ENCODE results near the gene ZNF384. TPM values are rescaled to one million over a fixed set of nuclear protein-coding genes. Genes with fewer than 3 reads are reported as not detected.
"Not testable (repeated sequence)": the region's sequence is repeated elsewhere in the genome, so short reads cannot be mapped to it uniquely, and the experiment has no call there.

ZNF384 gene
- polyA plus RNA-seq, 1 experiment = 57.0 TPM

- no peak overlapping the region for H3K4me3 ChIP-seq (ENCODE audit: low read depth, low read length)
- POLR2A ChIA-PET = interaction anchor here (1.2 kb wide), 1 partner anchor 33 kb away, joined by 4 read pairs; the partner anchor contains the start of gene ZNF384
- no peaks in the 10 kb centered on the region for H3K27me3 ChIP-seq (ENCODE audit: control insufficient read depth, insufficient read depth, low read length)
- no peaks in the 10 kb centered on the region for H3K36me3 ChIP-seq (ENCODE audit: control insufficient read depth, insufficient read depth, low read length)
- CTCF ChIA-PET = interaction anchor here (0.6 to 2.0 kb wide), 6 partner anchors 8 to 43 kb away, joined by 3 to 16 read pairs (median 4); partner anchors contain the start of genes MLF2 and ZNF384
- TF ChIP-seq CTCF (IDR thresholded peaks at IDR 0.05; ENCODE audit: insufficient read depth, low read depth, low read length) = no peak
- no peak for DNase-seq (ENCODE audit: low read depth)
Observed at GRCh38 chr12:6722863-6723262, 33.7 kb upstream of the ZNF384 start.

DNA sequence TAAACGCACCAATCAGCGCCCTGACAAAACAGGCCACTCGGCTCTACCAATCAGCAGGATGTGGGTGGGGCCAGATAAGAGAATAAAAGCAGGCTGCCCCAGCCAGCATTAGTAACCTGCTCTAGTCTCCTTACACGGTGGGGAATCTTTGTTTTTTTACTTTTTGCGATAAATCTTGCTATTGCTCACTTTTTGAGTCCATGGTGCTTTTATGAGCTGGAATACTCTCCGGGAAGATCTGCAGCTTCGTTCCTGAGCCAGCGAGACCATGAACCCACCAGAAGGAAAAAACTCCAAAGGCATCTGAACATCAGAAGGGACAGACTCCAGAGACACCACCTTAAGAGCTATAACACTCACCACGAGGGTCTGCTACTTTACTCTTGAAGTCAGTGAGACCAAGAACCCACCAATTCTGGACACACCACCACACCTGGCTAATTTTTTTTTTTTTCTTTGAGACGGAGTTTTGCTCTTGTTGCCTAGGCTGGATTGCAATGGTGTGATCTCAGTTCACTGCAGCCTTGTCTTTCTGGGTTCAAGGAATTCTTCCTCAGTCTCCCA lies 27.8 kb upstream of the ZNF384 start:
- no peaks in the 10 kb centered on the region for H3K36me3 ChIP-seq (ENCODE audit: control insufficient read depth, insufficient read depth, low read length)
- H3K27me3 ChIP-seq (ENCODE audit: control insufficient read depth, insufficient read depth, low read length) = no peaks in the 10 kb centered on the region
- H3K4me3 ChIP-seq (ENCODE audit: low read depth, low read length) = no peak overlapping the region
- CTCF ChIA-PET = no interaction called here
- POLR2A ChIA-PET = no interaction called here
- DNase-seq (ENCODE audit: low read depth) = no peak
- TF ChIP-seq CTCF (IDR thresholded peaks at IDR 0.05; ENCODE audit: insufficient read depth, low read depth, low read length) = no peak

DNA sequence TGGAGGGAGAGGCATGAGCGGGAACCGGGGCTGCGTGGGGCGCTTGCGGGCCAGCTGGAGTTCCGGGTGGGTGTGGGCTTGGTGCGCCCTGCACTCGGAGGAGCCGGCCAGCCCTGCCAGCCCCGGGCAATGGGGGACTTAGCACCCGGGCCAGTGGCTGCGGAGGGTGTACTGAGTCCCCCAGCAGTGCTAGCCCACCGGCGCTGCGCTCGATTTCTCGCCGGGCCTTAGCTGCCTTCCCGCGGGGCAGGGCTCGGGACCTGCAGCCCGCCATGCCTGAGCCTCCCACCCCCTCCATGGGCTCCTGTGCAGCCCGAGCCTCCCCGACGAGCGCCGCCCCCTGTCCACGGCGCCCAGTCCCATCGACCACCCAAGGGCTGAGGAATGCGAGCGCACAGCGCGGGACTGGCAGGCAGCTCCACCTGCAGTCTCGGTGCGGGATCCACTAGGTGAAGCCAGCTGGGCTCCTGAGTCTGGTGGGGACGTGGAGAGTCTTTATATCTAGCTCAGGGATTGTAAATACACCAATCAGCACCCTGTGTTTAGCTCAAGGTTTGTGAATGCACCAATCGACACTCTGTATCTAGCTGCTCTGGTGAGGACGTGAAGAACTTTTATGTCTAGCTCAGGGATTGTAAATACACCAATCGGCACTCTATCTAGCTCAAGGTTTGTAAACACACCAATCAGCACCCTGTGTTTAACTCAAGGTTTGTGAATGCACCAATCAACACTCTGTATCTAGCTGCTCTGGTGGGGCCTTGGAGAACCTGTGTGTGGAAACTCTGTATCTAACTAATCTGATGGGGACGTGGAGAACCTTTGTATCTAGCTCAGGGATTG lies 27.1 kb upstream of the ZNF384 start:
- DNase-seq (ENCODE audit: low read depth); CTCF ChIA-PET; H3K4me3 ChIP-seq (ENCODE audit: low read depth, low read length); H3K27me3 ChIP-seq (ENCODE audit: control insufficient read depth, insufficient read depth, low read length); POLR2A ChIA-PET; H3K36me3 ChIP-seq (ENCODE audit: control insufficient read depth, insufficient read depth, low read length): not testable (repeated sequence)

- ChIA-PET CTCF (no interaction called here), POLR2A (no interaction called here)
- Histone ChIP-seq H3K27me3 (ENCODE audit: control insufficient read depth, insufficient read depth, low read length) (no peaks in the 10 kb centered on the region), H3K4me3 (ENCODE audit: low read depth, low read length) (no peak overlapping the region), H3K36me3 (ENCODE audit: control insufficient read depth, insufficient read depth, low read length) (no peaks in the 10 kb centered on the region)
- no peak for DNase-seq (ENCODE audit: low read depth)
- TF ChIP-seq CTCF (IDR thresholded peaks at IDR 0.05; ENCODE audit: insufficient read depth, low read depth, low read length) = no peak
Observed at GRCh38 chr12:6708960-6709394, 19.8 kb upstream of the ZNF384 start.

GRCh38 chr12:6708351-6708750 lies 19.2 kb upstream of the ZNF384 start:
- H3K27me3 ChIP-seq (ENCODE audit: control insufficient read depth, insufficient read depth, low read length); CTCF ChIA-PET; H3K4me3 ChIP-seq (ENCODE audit: low read depth, low read length); H3K36me3 ChIP-seq (ENCODE audit: control insufficient read depth, insufficient read depth, low read length); DNase-seq (ENCODE audit: low read depth); POLR2A ChIA-PET: not testable (repeated sequence)

- Histone ChIP-seq H3K36me3 (ENCODE audit: control insufficient read depth, insufficient read depth, low read length) (no peaks in the 10 kb centered on the region), H3K4me3 (ENCODE audit: low read depth, low read length) (no peak overlapping the region), H3K27me3 (ENCODE audit: control insufficient read depth, insufficient read depth, low read length) (peaks cover 7% of the 10 kb centered on the region; the same call in 1 of the 2 replicates)
- TF ChIP-seq CTCF (IDR thresholded peaks at IDR 0.05; ENCODE audit: insufficient read depth, low read depth, low read length) = no peak
- DNase-seq (ENCODE audit: low read depth) = no peak
- ChIA-PET POLR2A (no interaction called here), CTCF (interaction anchor here (1.1 kb wide), 1 partner anchor 20 kb away, joined by 3 read pairs; the partner anchor contains the start of gene COPS7A)
Observed at GRCh38 chr12:6703631-6704030, 14.5 kb upstream of the ZNF384 start.
